GM12878 (cell line): ENCODE results near the gene SP110. TPM values are rescaled to one million over a fixed set of nuclear protein-coding genes. Genes with fewer than 3 reads are reported as not detected.
"Not testable (repeated sequence)": the region's sequence is repeated elsewhere in the genome, so short reads cannot be mapped to it uniquely, and the experiment has no call there.

ENCODE experiments used
- ATAC-seq: fragments of 200-7000 bp; cut with Tn5 transposase; 3 replicates; pipeline ENCODE4 v1.9.1; 2020; ENCODE audit warnings: mild to moderate bottlenecking, moderate library complexity
- BruUV-seq: library from RNA; stranded (reverse); fragments of 400-500 nt; replicated peaks from 2 replicates; lab custom pipeline; 2021; lab: Mats Ljungman, UMichigan
- CTCF ChIA-PET: fragments of 300-600 bp; sonication (Branson Sonifier 250); formaldehyde crosslinking; extraction: SDS; loops from one replicate; lab custom pipeline; 2021; ENCODE audit warnings: inconsistent platforms; lab: Yijun Ruan, JAX
- POLR2A ChIA-PET: fragments of 350-600 bp; formaldehyde crosslinking; extraction: SDS; loops from one replicate; lab custom pipeline; 2021; ENCODE audit warnings: inconsistent platforms; lab: Charles Lee
- RAD21 ChIA-PET: fragments of 300-600 bp; sonication (Branson Sonifier 250); formaldehyde crosslinking; loops from one replicate; lab custom pipeline; 2023; ENCODE audit warnings: antibody characterized with exemption; ENCODE audit not compliant: unreplicated experiment; lab: Charles Lee
- SMC1A ChIA-PET: fragments of 300-600 bp; sonication (Branson Sonifier 250); formaldehyde crosslinking; loops from one replicate; lab custom pipeline; 2023; ENCODE audit not compliant: unreplicated experiment, uncharacterized antibody; lab: Charles Lee
- DNase-seq: peaks from one replicate; pipeline ENCODE4 v3.0.0-alpha.2; 2011; ENCODE audit warnings: low read depth, low spot score
- FAIRE-seq: peaks from 3 replicates; lab custom pipeline; 2011; peaks lifted over from hg19 to GRCh38; lab: Jason Lieb, UNC
- H2AFZ ChIP-seq: 2 replicates; pipeline ENCODE4 v1.6.0; 2011; ENCODE audit warnings: low read depth, low read length, control low read depth; ENCODE audit not compliant: control insufficient read depth
- H3K27ac ChIP-seq: 2 replicates; pipeline ENCODE4 v1.5.1; 2011; ENCODE audit warnings: control low read depth; ENCODE audit not compliant: control insufficient read depth, insufficient read depth
- H3K27me3 ChIP-seq, 2 experiments: replicated peaks in 1 of 2; 2 replicates each; pipeline versions ENCODE4 v1.6.0 to v1.6.1; 2011; ENCODE audit warnings: low read length in 1 of 2; ENCODE audit not compliant: control insufficient read depth in 2 of 2, insufficient read depth in 2 of 2
- H3K36me3 ChIP-seq, 2 experiments: 2 replicates each; pipeline ENCODE4 v1.5.1; 2011; ENCODE audit warnings: low read length in 1 of 2; ENCODE audit not compliant: control insufficient read depth in 2 of 2, insufficient read depth in 2 of 2
- H3K4me1 ChIP-seq: 2 replicates; pipeline ENCODE4 v1.6.1; 2011; ENCODE audit warnings: mild to moderate bottlenecking, low read length, moderate library complexity, mixed read lengths; ENCODE audit not compliant: control insufficient read depth, insufficient read depth
- H3K4me2 ChIP-seq: 2 replicates; pipeline ENCODE4 v1.6.0; 2011; ENCODE audit warnings: control low read depth; ENCODE audit not compliant: control insufficient read depth, insufficient read depth
- H3K4me3 ChIP-seq: fragments of 200-600 bp; sonication (generic); 2 replicates; pipeline ENCODE4 v1.5.1; 2016
- H3K79me2 ChIP-seq: 2 replicates; pipeline ENCODE4 v1.6.0; 2011; ENCODE audit warnings: low read length; ENCODE audit not compliant: control insufficient read depth, insufficient read depth
- H3K9ac ChIP-seq: 2 replicates; pipeline ENCODE4 v1.8.0; 2011; ENCODE audit warnings: low read length, control low read depth, mixed read lengths; ENCODE audit not compliant: control insufficient read depth, insufficient read depth
- H3K9me3 ChIP-seq: replicated peaks from 3 replicates; pipeline ENCODE4 v1.5.1; 2011; ENCODE audit warnings: mild to moderate bottlenecking, low read length; ENCODE audit not compliant: control insufficient read depth, insufficient read depth
- H4K20me1 ChIP-seq: 2 replicates; pipeline ENCODE4 v1.6.0; 2011; ENCODE audit not compliant: control insufficient read depth, insufficient read depth
- FOXM1 ChIP-seq: IDR thresholded peaks from 2 replicates; pipeline ENCODE4 v1.6.1; 2012; ENCODE audit warnings: low read depth, mild to moderate bottlenecking, inconsistent platforms, low read length, moderate library complexity
- HDAC2 ChIP-seq: fragments of 200-600 bp; sonication (generic); IDR thresholded peaks from 2 replicates; pipeline ENCODE4 v1.6.1; 2017
- IKZF1 ChIP-seq: fragments of 450-650 bp; conservative IDR thresholded peaks from 2 replicates; pipeline ENCODE4 v1.6.1; 2017; ENCODE audit warnings: antibody characterized with exemption, mild to moderate bottlenecking
- KLF5 ChIP-seq: fragments of 450-650 bp; IDR thresholded peaks from 2 replicates; pipeline ENCODE4 v1.6.1; 2014; ENCODE audit warnings: mild to moderate bottlenecking; ENCODE audit not compliant: partially characterized antibody
- MTA3 ChIP-seq: IDR thresholded peaks from 2 replicates; pipeline ENCODE4 v1.6.1; 2012; ENCODE audit warnings: low read length, inconsistent platforms, borderline replicate concordance
- NFYB ChIP-seq: IDR thresholded peaks from 2 replicates; pipeline ENCODE4 v1.6.1; 2011; ENCODE audit warnings: low read depth, mild to moderate bottlenecking, low read length, improper control_type of control experiment, moderate library complexity; ENCODE audit not compliant: insufficient read depth
- NR2C1 ChIP-seq: fragments of 450-650 bp; IDR thresholded peaks from 2 replicates; pipeline ENCODE4 v1.6.1; 2017; ENCODE audit warnings: antibody characterized with exemption, mild to moderate bottlenecking, moderate library complexity
- NR2F1 ChIP-seq: fragments of 450-650 bp; conservative IDR thresholded peaks from 2 replicates; pipeline ENCODE4 v1.6.1; 2017; ENCODE audit warnings: mild to moderate bottlenecking
- RB1 ChIP-seq: fragments of 450-650 bp; formaldehyde crosslinking; IDR thresholded peaks from 2 replicates; pipeline ENCODE4 v1.6.1; 2017; ENCODE audit warnings: mild to moderate bottlenecking, borderline replicate concordance
- TCF12 ChIP-seq: IDR thresholded peaks from 2 replicates; pipeline ENCODE4 v1.6.1; 2011; ENCODE audit warnings: low read depth, mild to moderate bottlenecking, low read length
- WGBS: methylation state at CpG from one replicate; pipeline ENCODE4 v1.1.6; 2016; ENCODE audit warnings: low lambda C conversion rate; ENCODE audit not compliant: insufficient replicate concordance, insufficient coverage; ENCODE audit errors: missing lambda C conversion rate; 5-methylcytosine and 5-hydroxymethylcytosine counted together
- in situ Hi-C: fragments of 300-500 bp; cut with MboI; formaldehyde crosslinking; loops from 9 replicates; pipeline ENCODE4 v1.14.3; 2018; ENCODE audit warnings: mixed read lengths
- intact Hi-C: fragments of 100-400 bp; cut with micrococcal nuclease; formaldehyde crosslinking; loops from one replicate; pipeline ENCODE4 v1.14.2; 2022; ENCODE audit not compliant: unreplicated experiment
- polyA plus RNA-seq, 11 experiments: library from polyadenylated mRNA; depleted of rRNA in 4 of 11; unstranded in 6 of 11; stranded (reverse) in 5 of 11; fragments of >200 nt; fragmentation: Nextera tagmentation in 4 of 11; fragmentation: Illumina TruSeq in 1 of 11; extraction: Ambion mirVana in 4 of 11; extraction: Trizol in 1 of 11; gene quantifications; 1 replicate in 1 of 11; 2 replicates in 10 of 11; pipeline versions ENCODE4 v1.2.1 to v1.2.3, GENCODE V29; 2011 to 2016; ENCODE audit warnings: inconsistent platforms in 2 of 11, missing spikeins in 2 of 11, low read depth in 1 of 11
- total RNA-seq, 4 experiments: library from RNA; depleted of rRNA in 3 of 4; stranded (reverse); fragments of >200 nt in 3 of 4; fragmentation: Illumina TruSeq in 1 of 4; extraction: Trizol in 1 of 4; gene quantifications; 2 replicates each; pipeline versions ENCODE4 v1.2.1 to v1.2.3, GENCODE V29; 2013 to 2021
- TF ChIP-seq, protein P1 (sequence below): fragments of 450-650 bp; IDR thresholded peaks from 2 replicates; pipeline ENCODE4 v1.6.1; 2017; ENCODE audit warnings: antibody characterized with exemption, mild to moderate bottlenecking, moderate library complexity
- TF ChIP-seq, protein P2 (sequence below): fragments of 150-350 bp; IDR thresholded peaks from 2 replicates; pipeline ENCODE4 v1.6.1; 2016; ENCODE audit warnings: low read depth, low read length

Gene SP110
- total and polyA plus RNA-seq, 10 of the 15 experiments (the other 5 are each of a cell fraction or from before 2014, with no cell fraction given), result 81.2 to 149 (median 100) TPM

DNA sequence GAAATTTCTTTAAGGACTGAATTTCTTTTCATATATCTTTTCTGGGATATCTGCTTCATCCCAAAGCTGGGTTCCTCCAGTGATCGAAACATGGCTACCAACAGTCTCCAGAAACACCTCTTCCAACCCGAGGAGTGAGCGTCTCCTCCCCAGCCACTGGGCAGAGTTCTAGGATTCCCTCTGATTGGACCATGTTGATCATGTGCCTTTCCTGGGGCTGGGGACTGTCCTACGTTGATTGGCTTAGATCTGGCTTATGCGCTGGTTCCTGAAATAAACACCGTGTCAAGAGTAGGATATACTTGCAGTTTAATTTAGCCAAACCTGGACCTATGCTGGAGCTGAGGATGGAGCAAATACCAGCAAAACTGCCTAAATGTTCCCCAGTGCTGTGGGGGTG lies 95.5 kb downstream of the SP110 start:
- FAIRE-seq, result no peak
- RAD21 ChIA-PET, result no interaction called here
- H3K9ac ChIP-seq, result no peak overlapping the region
- no peak overlapping the region for H3K4me2 ChIP-seq
- no peaks in the 10 kb centered on the region for H4K20me1 ChIP-seq
- no peaks in the 10 kb centered on the region; the same call in 2 of the 3 replicates for H3K9me3 ChIP-seq
- ATAC-seq, result no peak
- H3K79me2 ChIP-seq, result no peaks in the 10 kb centered on the region
- no peak for DNase-seq
- 93% methylated on average over 6 of the region's 6 CpGs for WGBS
- CTCF ChIA-PET, result interaction anchor here (0.6 to 1.1 kb wide), 3 partner anchors 10 to 674 kb away, joined by 3 read pairs; no protein-coding TSS in a partner anchor
- no peak overlapping the region for H3K27ac ChIP-seq
- POLR2A ChIA-PET, result interaction anchor here (0.6 kb wide), 1 partner anchor 52 kb away, joined by 3 read pairs; no protein-coding TSS in a partner anchor
- no peaks in the 10 kb centered on the region for H3K27me3 ChIP-seq
- SMC1A ChIA-PET, result no interaction called here
- H2AFZ ChIP-seq, result no peak overlapping the region
- H3K4me3 ChIP-seq, result no peak overlapping the region
- H3K36me3 ChIP-seq, result no peaks in the 10 kb centered on the region
- intact Hi-C loops (no loop called here), in situ Hi-C loops (no loop called here)
- 0 out of 2 replicates have a peak, but pooled peaks cover 4% of the 10 kb centered on the region for H3K4me1 ChIP-seq
- BruUV-seq, result no TSS peak
- TF ChIP-seq RB1, result no peak
- no peak for TF ChIP-seq HDAC2
- TF ChIP-seq MTA3, result no peak
- no peak for TF ChIP-seq NR2F1
- TF ChIP-seq NR2C1, result no peak
- TF ChIP-seq, protein P1, sequence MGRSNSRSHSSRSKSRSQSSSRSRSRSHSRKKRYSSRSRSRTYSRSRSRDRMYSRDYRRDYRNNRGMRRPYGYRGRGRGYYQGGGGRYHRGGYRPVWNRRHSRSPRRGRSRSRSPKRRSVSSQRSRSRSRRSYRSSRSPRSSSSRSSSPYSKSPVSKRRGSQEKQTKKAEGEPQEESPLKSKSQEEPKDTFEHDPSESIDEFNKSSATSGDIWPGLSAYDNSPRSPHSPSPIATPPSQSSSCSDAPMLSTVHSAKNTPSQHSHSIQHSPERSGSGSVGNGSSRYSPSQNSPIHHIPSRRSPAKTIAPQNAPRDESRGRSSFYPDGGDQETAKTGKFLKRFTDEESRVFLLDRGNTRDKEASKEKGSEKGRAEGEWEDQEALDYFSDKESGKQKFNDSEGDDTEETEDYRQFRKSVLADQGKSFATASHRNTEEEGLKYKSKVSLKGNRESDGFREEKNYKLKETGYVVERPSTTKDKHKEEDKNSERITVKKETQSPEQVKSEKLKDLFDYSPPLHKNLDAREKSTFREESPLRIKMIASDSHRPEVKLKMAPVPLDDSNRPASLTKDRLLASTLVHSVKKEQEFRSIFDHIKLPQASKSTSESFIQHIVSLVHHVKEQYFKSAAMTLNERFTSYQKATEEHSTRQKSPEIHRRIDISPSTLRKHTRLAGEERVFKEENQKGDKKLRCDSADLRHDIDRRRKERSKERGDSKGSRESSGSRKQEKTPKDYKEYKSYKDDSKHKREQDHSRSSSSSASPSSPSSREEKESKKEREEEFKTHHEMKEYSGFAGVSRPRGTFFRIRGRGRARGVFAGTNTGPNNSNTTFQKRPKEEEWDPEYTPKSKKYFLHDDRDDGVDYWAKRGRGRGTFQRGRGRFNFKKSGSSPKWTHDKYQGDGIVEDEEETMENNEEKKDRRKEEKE, result no peak
- TF ChIP-seq KLF5, result no peak
- TF ChIP-seq NFYB, result no peak
- no peak for TF ChIP-seq FOXM1
- TF ChIP-seq, protein P2, sequence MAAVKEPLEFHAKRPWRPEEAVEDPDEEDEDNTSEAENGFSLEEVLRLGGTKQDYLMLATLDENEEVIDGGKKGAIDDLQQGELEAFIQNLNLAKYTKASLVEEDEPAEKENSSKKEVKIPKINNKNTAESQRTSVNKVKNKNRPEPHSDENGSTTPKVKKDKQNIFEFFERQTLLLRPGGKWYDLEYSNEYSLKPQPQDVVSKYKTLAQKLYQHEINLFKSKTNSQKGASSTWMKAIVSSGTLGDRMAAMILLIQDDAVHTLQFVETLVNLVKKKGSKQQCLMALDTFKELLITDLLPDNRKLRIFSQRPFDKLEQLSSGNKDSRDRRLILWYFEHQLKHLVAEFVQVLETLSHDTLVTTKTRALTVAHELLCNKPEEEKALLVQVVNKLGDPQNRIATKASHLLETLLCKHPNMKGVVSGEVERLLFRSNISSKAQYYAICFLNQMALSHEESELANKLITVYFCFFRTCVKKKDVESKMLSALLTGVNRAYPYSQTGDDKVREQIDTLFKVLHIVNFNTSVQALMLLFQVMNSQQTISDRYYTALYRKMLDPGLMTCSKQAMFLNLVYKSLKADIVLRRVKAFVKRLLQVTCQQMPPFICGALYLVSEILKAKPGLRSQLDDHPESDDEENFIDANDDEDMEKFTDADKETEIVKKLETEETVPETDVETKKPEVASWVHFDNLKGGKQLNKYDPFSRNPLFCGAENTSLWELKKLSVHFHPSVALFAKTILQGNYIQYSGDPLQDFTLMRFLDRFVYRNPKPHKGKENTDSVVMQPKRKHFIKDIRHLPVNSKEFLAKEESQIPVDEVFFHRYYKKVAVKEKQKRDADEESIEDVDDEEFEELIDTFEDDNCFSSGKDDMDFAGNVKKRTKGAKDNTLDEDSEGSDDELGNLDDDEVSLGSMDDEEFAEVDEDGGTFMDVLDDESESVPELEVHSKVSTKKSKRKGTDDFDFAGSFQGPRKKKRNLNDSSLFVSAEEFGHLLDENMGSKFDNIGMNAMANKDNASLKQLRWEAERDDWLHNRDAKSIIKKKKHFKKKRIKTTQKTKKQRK, result no peak
- no peak for TF ChIP-seq TCF12
- TF ChIP-seq IKZF1, result no peak

DNA sequence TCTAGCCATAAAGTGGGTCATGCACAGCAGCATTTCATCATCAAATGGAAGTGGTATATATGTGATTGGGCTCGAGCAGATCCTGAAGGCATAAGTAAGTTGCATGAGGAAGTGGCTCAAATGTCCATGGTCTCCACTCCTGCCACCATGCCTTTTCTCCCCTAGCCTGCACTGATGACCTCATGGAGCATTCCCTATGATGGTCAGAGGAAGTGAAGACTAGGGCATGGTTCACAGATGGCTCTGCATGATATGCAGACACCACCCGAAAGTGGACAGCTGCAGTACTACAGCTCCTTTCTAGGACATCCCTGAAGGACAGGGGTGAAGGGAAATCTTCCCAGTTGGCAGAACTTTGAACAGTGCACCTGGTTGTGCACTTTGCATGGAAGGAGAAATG lies 99.4 kb downstream of the SP110 start:
- 45% methylated on average over 2 of the region's 2 CpGs for WGBS
- SMC1A ChIA-PET, H3K36me3 ChIP-seq, RAD21 ChIA-PET, FAIRE-seq, H3K4me2 ChIP-seq, CTCF ChIA-PET, POLR2A ChIA-PET, BruUV-seq, H3K4me1 ChIP-seq, H3K9me3 ChIP-seq, H3K4me3 ChIP-seq, H4K20me1 ChIP-seq, H3K27ac ChIP-seq, intact Hi-C loops, H2AFZ ChIP-seq, in situ Hi-C loops, DNase-seq, H3K79me2 ChIP-seq, H3K27me3 ChIP-seq, ATAC-seq, H3K9ac ChIP-seq: not testable (repeated sequence)
